Renal cortical epithelial cell (primary cell): ENCODE results near the gene GABRG1. TPM values are rescaled to one million over a fixed set of nuclear protein-coding genes. Genes with fewer than 3 reads are reported as not detected.
A peak's percentile ranks its signal among the peaks of the same experiment; 100 is the strongest.

ENCODE experiments used
- DNase-seq: peaks from one replicate; pipeline ENCODE4 v3.0.0-alpha.2; 2011; ENCODE audit warnings: low read depth
- total RNA-seq: library from RNA; depleted of rRNA; stranded (reverse); fragments of >200 nt; gene quantifications from 2 replicates; pipeline ENCODE4 v1.2.3, GENCODE V29; 2014

GABRG1 gene
- not detected in 2 replicates for total RNA-seq

- no peak for DNase-seq
Measured at GRCh38 chr4:46123913-46124755, at the start of gene GABRG1. Gene GABRG1 (minus strand): TSS chr4:46124054. CDS start chr4:46123913, 141 bp downstream.

- DNase-seq = peak; percentile 11
Measured at GRCh38 chr4:46146993-46147392, 23.1 kb upstream of the GABRG1 start.

- DNase-seq = no peak
Measured at GRCh38 chr4:46131498-46132057, 7.7 kb upstream of the GABRG1 start.

- DNase-seq = no peak
Measured at GRCh38 chr4:46124773-46125413, 1.0 kb upstream of the GABRG1 start.

GRCh38 chr4:46081674-46082073 is 42.2 kb downstream of the GABRG1 start:
- DNase-seq = no peak

GRCh38 chr4:46081248-46081647 is 42.6 kb downstream of the GABRG1 start:
- DNase-seq = no peak

DNA sequence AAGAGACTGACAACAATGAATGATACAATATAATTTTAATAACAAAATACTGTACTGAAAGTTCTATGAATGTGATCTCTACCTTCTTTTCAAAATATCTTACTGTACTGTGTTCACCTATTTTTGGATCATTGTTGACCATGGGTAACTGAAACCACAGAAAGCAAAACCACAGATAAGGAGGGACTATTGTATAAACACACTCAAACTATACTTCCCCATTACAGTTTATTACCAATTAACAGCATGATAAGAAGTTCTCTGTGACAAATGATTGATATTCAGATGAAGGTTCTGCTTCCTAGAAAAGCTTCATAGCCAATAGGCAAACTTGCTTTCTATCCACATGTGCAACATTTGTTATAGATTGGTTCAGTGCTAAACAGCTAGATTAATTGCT is 50.1 kb downstream of the GABRG1 start:
- DNase-seq = no peak

DNA sequence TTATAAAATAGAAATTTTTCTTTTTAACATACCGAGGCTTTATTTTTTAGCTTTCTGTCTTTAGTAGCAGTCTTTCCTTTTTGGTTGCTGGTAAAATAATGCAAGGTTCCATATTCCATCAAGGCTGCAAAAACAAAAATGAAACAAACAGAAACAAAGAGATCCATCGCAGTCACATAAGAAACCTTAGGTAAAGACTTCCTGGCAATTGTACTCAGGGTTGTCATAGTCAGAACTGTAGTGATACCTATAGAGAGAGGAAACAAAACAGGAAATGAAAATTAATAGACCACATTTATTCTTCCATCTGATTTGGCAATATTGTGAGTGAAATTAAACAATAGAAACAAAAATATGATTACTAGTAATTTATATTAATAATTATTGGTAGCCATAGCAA is 72.5 kb downstream of the GABRG1 start:
- no peak for DNase-seq

DNA sequence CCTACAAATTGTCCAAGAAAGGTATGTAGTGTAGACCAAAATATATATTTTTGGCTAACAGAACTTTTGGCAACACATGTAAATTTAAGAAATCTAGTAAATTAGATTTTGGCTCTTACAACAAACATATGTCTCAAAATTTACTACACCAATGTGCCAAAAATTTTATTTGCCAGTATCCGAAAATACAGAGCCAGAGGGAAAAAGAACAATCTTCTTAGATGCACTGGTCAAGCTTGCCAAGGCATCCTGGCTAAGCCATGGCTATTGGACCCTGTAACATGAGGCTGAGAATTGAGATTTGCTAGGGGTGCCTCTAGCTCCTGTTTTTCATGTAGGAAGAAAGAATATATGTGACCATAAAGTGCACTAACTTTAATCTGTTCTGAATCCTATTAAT is 91.8 kb downstream of the GABRG1 start:
- DNase-seq = no peak

GRCh38 chr4:46016306-46016705 is 107.5 kb downstream of the GABRG1 start:
- no peak for DNase-seq

GRCh38 chr4:45992728-45993127 is 131.1 kb downstream of the GABRG1 start:
- no peak for DNase-seq

DNA sequence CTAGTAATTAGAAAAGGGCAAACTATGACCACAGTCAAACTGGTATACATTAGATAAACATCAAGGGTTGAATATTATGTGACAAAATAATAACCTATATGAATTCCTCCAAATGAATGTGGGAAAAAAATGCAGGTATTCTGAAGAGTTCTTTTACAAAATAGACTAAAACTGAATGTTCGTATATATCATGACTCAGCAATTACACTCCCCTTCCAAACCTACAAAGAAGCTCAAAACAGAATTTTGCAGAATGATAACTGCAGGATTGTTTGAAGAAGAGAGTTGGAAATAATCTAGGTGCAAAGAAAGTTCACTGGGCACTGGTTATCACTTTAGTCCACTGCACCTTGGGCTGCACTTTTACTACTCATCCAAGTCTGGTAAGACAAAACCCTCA is 134.1 kb downstream of the GABRG1 start:
- DNase-seq = no peak

DNA sequence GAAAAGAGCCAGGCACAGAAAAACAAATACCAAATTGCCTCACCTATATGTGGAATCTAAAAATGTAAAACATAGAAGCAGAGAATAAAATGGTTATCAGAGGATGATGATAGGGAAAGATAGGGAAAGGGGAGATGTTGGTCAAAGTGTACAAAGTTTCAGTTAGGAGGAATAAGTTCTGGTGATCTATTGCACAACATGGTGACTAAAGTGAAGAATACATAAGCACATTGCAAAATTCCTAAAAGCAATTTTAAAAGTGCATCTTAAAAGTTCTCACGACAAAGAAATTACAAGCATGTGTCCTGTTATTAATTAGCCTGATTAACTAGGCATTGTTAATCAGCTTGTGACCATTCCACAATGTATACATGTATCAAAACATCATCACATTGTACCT is 136.0 kb downstream of the GABRG1 start:
- DNase-seq = no peak
